Gastroesophageal sphincter (tissue), 4 donors: ENCODE results near the gene GPS1. TPM values are rescaled to one million over a fixed set of nuclear protein-coding genes. Genes with fewer than 3 reads are reported as not detected.

Experiments used
- ATAC-seq: fragments of 150-250 bp; one replicate; pipeline ENCODE4 v1.9.1; 2016; ENCODE audit warnings: mild to moderate bottlenecking, moderate library complexity
- H3K27ac ChIP-seq, 4 donors: fragments of 200-600 bp; sonication (generic) in 3 of 4; 1 replicate in 3 of 4; 2 replicates in 1 of 4; pipeline ENCODE4 v1.5.1; 2016 to 2019
- H3K27me3 ChIP-seq: fragments of 200-600 bp; sonication (generic); one replicate; pipeline ENCODE4 v1.5.1; 2019
- H3K36me3 ChIP-seq, 2 donors: fragments of 200-600 bp; sonication (generic); one replicate each; pipeline ENCODE4 v1.5.1; 2019; ENCODE audit warnings: control low read depth in 1 of 2
- H3K4me1 ChIP-seq, 3 donors: fragments of 200-600 bp; sonication (generic); 1 replicate in 2 of 3; 2 replicates in 1 of 3; pipeline ENCODE4 v1.5.1; 2016 to 2019; ENCODE audit warnings: control low read depth in 2 of 3
- H3K4me3 ChIP-seq, 2 donors: fragments of 200-600 bp; sonication (generic); one replicate each; pipeline ENCODE4 v1.5.1; 2019; ENCODE audit warnings: mild to moderate bottlenecking in 1 of 2, moderate library complexity in 1 of 2
- H3K9me3 ChIP-seq, 3 donors: fragments of 200-600 bp; sonication (generic); one replicate each; pipeline ENCODE4 v1.5.1; 2017 to 2019; ENCODE audit warnings: control low read depth in 2 of 3
- CTCF ChIP-seq, 4 experiments: fragments of 200-600 bp in 2 of 4; fragments of 450-650 bp in 2 of 4; sonication (generic) in 1 of 4; IDR thresholded peaks; one replicate each; pipeline ENCODE4 v1.5.1; 2017 to 2019; ENCODE audit warnings: antibody characterized with exemption in 4 of 4, mild to moderate bottlenecking in 2 of 4, moderate library complexity in 2 of 4
- EP300 ChIP-seq: sonication (generic); formaldehyde crosslinking; IDR thresholded peaks from one replicate; pipeline ENCODE4 v1.6.1; 2017; ENCODE audit warnings: antibody characterized with exemption, mild to moderate bottlenecking
- POLR2A ChIP-seq, 2 donors: fragments of 450-650 bp; IDR thresholded peaks; one replicate each; pipeline ENCODE4 v1.6.1; 2017; ENCODE audit warnings: antibody characterized with exemption in 2 of 2, mild to moderate bottlenecking in 2 of 2, moderate library complexity in 1 of 2
- POLR2AphosphoS5 ChIP-seq: sonication (generic); formaldehyde crosslinking; IDR thresholded peaks from one replicate; pipeline ENCODE4 v1.6.1; 2017; ENCODE audit warnings: antibody characterized with exemption
- WGBS, 2 donors: methylation state at CpG; one replicate each; pipeline ENCODE4 v1.1.5; 2018; ENCODE audit warnings: low coverage in 1 of 2; 5-methylcytosine and 5-hydroxymethylcytosine counted together
- total RNA-seq, 4 donors: library from RNA; depleted of rRNA; stranded (reverse); fragments of >200 nt; gene quantifications; one replicate each; pipeline ENCODE4 v1.1.0, GENCODE V29; 2016

GPS1 gene
- total RNA-seq, 4 donors from 2014 or later: 69.3 to 103 (median 77.2) TPM

DNA sequence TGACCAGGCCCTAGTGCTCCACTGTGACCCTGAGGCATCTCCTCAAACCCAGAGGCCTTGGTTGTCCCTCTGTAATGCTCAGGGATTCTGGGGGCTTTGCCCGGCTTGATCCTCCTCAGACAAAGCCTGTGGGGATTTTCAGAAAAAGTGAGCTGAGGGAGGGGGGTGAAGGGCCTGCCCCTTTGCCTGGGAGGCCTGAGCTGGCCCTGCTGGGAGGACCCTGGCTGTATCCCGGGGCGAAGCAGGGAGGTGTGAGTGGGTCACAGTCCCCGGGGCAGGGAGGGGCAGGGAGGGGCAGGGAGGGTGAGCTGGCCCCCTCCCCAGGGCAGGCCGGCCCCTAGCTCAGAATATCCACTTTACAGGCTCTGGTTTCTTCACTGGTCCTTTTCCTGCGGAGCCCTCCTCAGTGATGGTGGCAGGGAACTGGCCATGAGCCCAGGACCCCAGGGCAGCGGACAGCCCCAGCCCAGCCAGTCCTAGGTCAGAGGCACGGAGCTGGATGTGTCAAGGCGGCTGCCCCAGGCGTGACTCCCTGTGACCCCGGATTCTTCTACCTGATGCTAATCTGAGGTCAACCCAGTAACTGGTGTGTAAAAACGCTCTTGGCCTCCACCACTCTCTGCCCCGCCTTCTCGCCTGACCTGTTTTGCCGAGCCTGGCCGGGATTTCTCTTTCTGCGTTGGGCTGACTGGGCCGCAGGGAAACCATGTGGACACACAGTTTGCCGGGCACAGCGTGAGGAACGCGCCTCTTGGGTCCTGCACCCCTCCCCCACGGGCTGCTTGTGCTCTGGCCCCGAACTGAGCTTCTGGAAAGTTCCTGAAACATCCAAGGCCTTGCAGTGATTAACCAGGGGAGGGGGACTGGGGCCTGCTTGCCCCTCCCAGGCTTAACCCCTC is 52.1 kb downstream of the GPS1 start:
- peak overlapping the region; percentile 2 to 85 (median 82) for H3K27ac ChIP-seq
- H3K9me3 ChIP-seq: no peaks in the 10 kb centered on the region
- peak; percentile 67 for ATAC-seq
- 20 to 60% methylated on average over 1 to 2 of the region's 24 CpGs for WGBS, 2 donors
- H3K36me3 ChIP-seq: no peaks in the 10 kb centered on the region
- no peak overlapping the region for H3K4me3 ChIP-seq
- H3K27me3 ChIP-seq: no peaks in the 10 kb centered on the region
- H3K4me1 ChIP-seq: peaks cover 0 to 84% (median 36%) of the 10 kb centered on the region in 3 donors
- TF ChIP-seq CTCF (IDR thresholded peaks at IDR 0.05) (no peak), POLR2A (IDR thresholded peaks at IDR 0.05) (no peak), POLR2AphosphoS5 (peak; percentile 62), EP300 (no peak)

- Histone ChIP-seq H3K4me3 (no peak overlapping the region), H3K4me1 (peaks cover 0 to 73% (median 26%) of the 10 kb centered on the region in 3 donors), H3K27ac (peak overlapping the region in 2 of 4 donors; percentile 81 to 84), H3K36me3 (no peaks in the 10 kb centered on the region), H3K9me3 (no peaks in the 10 kb centered on the region), H3K27me3 (no peaks in the 10 kb centered on the region)
- WGBS, 2 donors: 100% methylated on average over 4 of the region's 11 CpGs; no CpG with 5 or more reads in 1 of the 2 donors
- TF ChIP-seq POLR2A (IDR thresholded peaks at IDR 0.05) (no peak), EP300 (no peak), POLR2AphosphoS5 (no peak), CTCF (IDR thresholded peaks at IDR 0.05) (no peak)
- no peak for ATAC-seq
Measured at GRCh38 chr17:82104797-82105416, 53.2 kb downstream of the GPS1 start.

DNA sequence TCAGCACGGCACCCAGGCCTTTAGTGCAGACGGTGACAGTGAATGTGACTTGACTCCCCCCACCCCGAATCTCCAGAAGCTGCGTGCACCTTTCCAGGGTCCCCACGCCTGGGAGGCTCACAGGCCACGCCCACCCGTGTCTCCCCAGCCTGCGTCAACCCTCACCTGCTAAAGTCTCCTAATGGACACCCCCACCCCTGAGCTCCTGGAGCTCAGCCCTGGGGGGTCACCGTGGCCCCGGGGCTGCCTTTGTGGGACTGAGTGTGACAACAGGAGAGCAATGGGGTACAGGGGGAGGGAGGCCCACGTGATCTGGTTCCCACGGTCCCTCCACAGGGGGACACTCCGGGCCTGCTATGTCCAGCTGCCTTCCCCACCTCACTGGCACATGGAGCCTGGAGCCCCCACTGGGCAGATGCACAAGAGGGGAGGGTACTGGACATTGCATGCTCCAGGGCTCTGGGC is 53.8 kb downstream of the GPS1 start:
- H3K4me3 ChIP-seq: no peak overlapping the region
- no peaks in the 10 kb centered on the region for H3K9me3 ChIP-seq
- TF ChIP-seq EP300 (no peak), POLR2AphosphoS5 (no peak), CTCF (IDR thresholded peaks at IDR 0.05) (no peak), POLR2A (IDR thresholded peaks at IDR 0.05) (no peak)
- peak overlapping the region in 2 of 4 donors; percentile 81 to 84 for H3K27ac ChIP-seq
- peaks cover 0 to 70% (median 26%) of the 10 kb centered on the region in 3 donors for H3K4me1 ChIP-seq
- H3K36me3 ChIP-seq: no peaks in the 10 kb centered on the region
- H3K27me3 ChIP-seq: no peaks in the 10 kb centered on the region
- WGBS, 2 donors: 91% methylated on average over 6 of the region's 13 CpGs; no CpG with 5 or more reads in 1 of the 2 donors
- ATAC-seq: no peak

DNA sequence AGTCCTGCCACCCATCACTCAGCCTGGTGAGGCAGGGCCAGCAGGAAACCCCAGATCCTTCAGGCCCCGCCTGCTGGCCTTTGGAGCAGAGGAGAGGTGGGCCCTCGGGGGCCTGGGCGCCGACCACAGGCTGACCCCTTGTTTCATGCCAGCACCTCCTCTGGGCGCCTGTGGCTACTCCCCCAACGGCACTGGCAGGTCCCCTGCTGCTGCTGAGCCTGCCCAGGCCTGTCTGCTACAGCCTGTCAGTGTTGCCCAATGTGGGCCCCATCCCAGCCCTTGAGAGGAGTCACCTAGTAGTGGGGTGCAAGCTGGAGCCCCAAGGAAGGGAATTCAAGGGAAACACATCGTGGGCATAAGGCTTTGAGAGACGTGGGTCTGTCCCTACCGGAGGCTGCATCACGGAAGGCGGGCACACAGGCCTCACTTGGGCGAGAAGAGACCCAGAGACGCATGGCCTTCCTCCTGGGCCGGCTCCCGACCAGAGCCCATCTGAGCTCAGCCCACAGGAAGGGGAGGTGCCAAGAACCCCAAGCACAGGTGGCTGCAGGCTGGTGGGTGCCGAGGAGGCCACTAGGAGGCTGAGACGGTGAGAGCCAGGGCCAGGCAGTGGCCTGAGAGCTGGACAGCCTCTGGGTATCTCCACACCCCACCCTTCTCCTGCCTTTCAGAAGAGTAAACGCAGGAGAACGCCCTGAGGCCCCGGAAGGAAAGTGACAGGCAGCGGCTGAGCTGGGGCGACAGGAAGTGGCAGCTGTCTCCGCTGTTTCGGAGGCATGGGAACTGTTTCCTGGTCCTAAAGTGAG is 54.4 kb downstream of the GPS1 start:
- Histone ChIP-seq H3K4me1 (peaks cover 0 to 64% (median 26%) of the 10 kb centered on the region in 3 donors), H3K4me3 (peak overlapping the region in 1 of 2 donors; percentile 28), H3K36me3 (no peaks in the 10 kb centered on the region), H3K27me3 (no peaks in the 10 kb centered on the region), H3K27ac (peak overlapping the region in 3 of 4 donors; percentile 43 to 55 (median 54)), H3K9me3 (no peaks in the 10 kb centered on the region)
- ATAC-seq: peak; percentile 24
- TF ChIP-seq POLR2AphosphoS5 (no peak), POLR2A (IDR thresholded peaks at IDR 0.05) (peak in 1 of 2 donors; percentile 20), CTCF (IDR thresholded peaks at IDR 0.05) (peak in 1 of 4 experiments; percentile 12), EP300 (no peak)
- 45% methylated on average over 2 of the region's 24 CpGs; no CpG with 5 or more reads in 1 of the 2 donors for WGBS, 2 donors
